Astrocyte of the spinal cord (primary cell): ENCODE measurements around the gene HSPB7.
"Not testable (repeated sequence)": the region's sequence is repeated elsewhere in the genome, so short reads cannot be mapped to it uniquely, and the experiment has no call there.

Source experiments
- DNase-seq: peaks from one replicate; pipeline ENCODE4 v3.0.0; 2011; ENCODE audit warnings: low read depth, low spot score
- H3K4me3 ChIP-seq: 2 replicates; pipeline ENCODE4 v1.5.1; 2011; ENCODE audit warnings: low read depth, mild to moderate bottlenecking, low read length, moderate library complexity
- in situ Hi-C: cut with HindIII; loops from 2 replicates; pipeline ENCODE4 v1.10.0; 2017; ENCODE audit warnings: low sequenced_read_pairs
- TF ChIP-seq, protein P1 (sequence below): IDR thresholded peaks from 2 replicates; pipeline ENCODE4 v1.5.1; 2012; ENCODE audit warnings: low read depth, mild to moderate bottlenecking, low read length, inconsistent platforms

Gene HSPB7

DNA sequence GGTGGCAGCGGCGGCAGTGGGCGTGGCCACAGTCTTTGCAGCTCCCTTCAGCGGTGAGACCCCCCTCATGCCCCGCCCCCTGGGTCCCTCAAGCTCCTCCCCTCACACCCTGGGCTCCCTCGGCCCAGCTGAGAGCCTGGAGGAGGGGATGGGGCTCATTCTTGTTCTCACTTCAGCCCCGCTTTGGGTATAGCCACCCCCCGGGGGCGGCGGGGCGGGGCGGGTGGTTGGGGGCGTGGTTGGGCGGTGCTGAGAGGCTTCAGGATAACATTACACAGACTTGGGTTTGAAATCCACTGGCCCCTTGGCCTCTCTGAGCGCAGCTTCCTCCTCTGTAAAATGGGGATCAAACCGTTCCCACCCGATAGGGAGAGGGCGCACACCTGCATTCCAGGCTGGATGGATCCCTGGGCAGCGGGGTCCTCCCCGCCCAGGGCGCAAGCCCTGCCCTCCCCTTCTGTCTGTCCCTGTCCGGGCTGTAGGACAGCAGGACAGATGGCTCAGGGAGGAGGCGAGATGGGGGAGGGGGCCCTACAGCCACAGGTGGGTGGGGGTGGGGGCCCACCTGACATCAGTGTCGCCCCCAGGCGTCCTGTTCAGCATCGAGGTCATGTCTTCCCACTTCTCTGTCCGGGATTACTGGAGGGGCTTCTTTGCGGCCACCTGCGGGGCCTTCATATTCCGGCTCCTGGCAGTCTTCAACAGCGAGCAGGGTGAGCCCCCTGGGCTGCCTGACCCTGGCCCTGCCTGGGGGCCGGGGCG lies 9.1 kb upstream of the HSPB7 start:
- TF ChIP-seq, protein P1, sequence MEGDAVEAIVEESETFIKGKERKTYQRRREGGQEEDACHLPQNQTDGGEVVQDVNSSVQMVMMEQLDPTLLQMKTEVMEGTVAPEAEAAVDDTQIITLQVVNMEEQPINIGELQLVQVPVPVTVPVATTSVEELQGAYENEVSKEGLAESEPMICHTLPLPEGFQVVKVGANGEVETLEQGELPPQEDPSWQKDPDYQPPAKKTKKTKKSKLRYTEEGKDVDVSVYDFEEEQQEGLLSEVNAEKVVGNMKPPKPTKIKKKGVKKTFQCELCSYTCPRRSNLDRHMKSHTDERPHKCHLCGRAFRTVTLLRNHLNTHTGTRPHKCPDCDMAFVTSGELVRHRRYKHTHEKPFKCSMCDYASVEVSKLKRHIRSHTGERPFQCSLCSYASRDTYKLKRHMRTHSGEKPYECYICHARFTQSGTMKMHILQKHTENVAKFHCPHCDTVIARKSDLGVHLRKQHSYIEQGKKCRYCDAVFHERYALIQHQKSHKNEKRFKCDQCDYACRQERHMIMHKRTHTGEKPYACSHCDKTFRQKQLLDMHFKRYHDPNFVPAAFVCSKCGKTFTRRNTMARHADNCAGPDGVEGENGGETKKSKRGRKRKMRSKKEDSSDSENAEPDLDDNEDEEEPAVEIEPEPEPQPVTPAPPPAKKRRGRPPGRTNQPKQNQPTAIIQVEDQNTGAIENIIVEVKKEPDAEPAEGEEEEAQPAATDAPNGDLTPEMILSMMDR = no peak
- no peak overlapping the region for H3K4me3 ChIP-seq
- peak; percentile 24 for DNase-seq
- in situ Hi-C loops = no loop called here

DNA sequence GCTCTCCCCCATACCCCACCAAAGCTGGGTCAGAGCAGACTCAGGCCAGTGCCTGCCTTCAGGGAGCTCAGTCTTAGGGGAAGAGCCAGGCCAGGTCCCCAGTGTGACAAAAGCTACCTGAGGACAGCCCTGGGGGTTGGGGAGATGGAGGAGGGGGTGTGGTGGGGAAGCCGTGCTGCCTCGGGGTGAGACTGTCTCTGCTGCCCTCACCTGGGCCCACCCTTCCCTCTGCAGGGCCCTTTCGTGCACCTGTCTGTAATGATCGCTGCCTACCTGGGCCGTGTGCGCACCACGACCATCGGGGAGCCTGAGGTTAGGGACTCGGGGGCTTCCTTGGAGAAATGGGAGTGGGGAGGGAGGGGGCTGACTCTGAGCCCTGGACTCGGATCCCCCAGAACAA lies 8.5 kb upstream of the HSPB7 start:
- in situ Hi-C loops, DNase-seq, H3K4me3 ChIP-seq: not testable (repeated sequence)

DNA sequence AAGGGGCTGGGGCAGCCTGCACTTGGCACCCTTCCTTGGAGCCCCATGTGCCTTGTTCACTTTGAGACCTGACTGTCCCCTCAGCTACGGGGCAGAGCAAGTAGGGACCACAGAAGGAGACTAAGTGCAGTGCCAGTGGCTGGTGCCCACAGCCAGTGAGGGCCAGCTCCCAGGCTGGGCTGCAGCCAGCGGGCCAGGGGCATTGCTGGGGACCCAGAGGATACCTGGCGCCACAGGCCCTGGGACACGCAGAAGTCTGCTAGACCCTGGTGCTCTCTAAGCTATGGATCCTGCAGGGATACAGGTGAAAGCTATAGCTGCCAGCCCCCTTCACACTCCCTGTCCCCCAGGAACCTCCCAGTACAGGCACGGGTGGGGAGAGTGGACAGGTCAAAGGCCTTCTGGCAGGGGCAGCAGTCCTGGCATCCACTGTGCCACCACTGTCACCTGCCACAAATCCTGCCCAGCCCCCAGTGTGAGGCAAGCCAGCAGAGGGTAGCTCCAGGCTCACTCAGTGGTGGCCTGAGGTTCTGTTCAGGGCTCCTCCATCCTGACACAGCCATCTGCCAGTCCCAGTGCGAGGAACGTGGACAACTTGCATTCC lies 5.3 kb upstream of the HSPB7 start:
- no peak for DNase-seq
- H3K4me3 ChIP-seq = no peak overlapping the region
- TF ChIP-seq, protein P1 = no peak
- in situ Hi-C loops = no loop called here

DNA sequence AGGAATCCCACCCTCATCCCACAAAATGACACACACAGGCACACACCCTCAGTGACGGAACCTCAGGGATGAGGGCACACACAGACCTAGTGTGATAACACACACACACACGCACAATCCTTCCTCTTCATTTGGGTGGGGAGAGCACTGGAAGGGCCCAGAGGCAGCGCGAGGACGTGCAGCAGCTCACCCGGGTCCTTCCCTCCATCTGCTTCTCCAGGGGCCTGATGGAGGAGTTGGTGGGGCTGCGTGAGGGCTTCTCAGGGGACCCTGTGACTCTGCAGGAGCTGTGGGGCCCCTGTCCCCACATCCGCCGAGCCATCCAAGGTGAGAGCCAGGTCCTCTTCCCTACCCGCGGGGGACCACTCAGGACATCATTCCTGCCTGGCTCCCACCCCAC lies 4.5 kb upstream of the HSPB7 start:
- in situ Hi-C loops = no loop called here
- no peak for DNase-seq
- TF ChIP-seq, protein P1 = no peak

DNA sequence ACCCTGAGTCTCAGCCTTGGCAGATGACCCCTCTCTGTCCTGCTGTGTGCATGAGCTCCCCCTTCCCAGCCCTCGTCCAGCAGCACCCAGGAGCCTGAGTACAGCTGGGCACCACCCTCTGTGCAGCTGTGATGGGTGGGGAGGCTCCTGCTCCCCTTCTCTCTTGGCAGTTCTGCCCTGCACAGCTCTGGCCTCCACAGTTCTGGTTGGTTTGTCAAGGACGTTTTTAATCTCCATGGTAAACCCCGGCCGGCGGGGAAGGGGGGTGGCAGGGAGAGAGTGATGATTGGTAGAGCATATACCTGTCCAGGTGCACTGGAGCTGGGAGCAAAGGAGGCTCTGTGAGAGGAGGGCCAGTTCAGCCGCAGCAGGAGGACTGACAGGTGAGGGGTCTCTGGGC lies 3.8 kb upstream of the HSPB7 start, which contains the start of gene CLCNKA:
TSS of gene CLCNKA (plus strand) at position 356 of the 400 bp plus-strand sequence. CDS start 584 bp downstream, outside the sequence.
- no peak within 1 kb of the TSS for H3K4me3 ChIP-seq
- DNase-seq = no peak
- in situ Hi-C loops = no loop called here
- TF ChIP-seq, protein P1 = no peak

More for the DNA sequence above, 4.5 kb upstream of the HSPB7 start:
- H3K4me3 ChIP-seq = no peak overlapping the region

DNA sequence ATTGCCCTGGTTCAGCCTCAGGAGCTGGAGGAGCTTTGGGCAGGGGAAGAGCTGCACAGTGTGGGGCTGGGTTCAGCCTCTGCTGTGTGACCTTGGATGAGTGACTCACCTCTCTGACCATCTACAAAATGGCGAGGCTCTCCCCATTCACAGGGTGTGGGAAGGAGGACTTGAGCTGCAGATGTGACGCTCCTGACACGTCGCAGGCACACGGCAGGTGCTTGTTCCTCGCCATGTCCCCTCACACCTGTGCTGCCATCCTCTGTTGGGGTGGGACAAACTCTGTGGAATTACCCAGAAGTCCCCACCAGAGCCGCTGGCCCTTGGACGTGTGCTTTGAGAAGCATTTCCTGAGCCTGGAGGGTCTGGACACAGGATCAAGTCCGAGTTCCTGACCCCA lies 3.0 kb upstream of the HSPB7 start:
- in situ Hi-C loops, H3K4me3 ChIP-seq, DNase-seq: not testable (repeated sequence)

DNA sequence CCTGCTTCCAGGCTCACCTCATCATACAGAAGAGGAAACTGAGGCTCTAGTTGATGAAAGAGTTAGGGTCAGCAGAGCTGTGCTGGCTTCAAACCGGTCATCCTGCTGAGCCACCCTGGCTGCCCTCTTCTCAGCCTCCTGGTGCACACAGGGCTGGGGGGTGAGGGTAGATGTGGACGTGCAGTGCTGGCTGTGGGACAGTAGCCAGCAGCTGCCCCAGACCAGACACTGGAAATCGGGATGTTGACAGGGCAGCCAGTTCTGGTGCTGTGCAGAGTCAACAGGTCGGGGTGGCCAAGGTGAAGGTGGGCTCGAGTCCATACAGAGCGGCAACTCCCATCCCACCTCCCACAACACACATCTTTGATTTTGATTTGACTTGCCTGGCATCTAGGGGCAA lies 2.5 kb upstream of the HSPB7 start:
- TF ChIP-seq, protein P1 = no peak
- no peak for DNase-seq
- H3K4me3 ChIP-seq = no peak overlapping the region
- in situ Hi-C loops = no loop called here
